HG02610 (cell line): ENCODE measurements around the gene SEC14L5.
"Not testable (repeated sequence)": the region's sequence is repeated elsewhere in the genome, so short reads cannot be mapped to it uniquely, and the experiment has no call there.

Experiments used
- ATAC-seq: cut with Tn5 transposase; IDR thresholded peaks from one replicate; pipeline ENCODE4 v1.9.1; 2021; ENCODE audit warnings: mild to moderate bottlenecking, moderate library complexity; ENCODE audit not compliant: unreplicated experiment

The SEC14L5 gene

GRCh38 chr16:4928227-4928626 lies 29.9 kb upstream of the SEC14L5 start:
- no peak for ATAC-seq

GRCh38 chr16:4929619-4930018 lies 28.5 kb upstream of the SEC14L5 start:
- not testable (repeated sequence) for ATAC-seq

GRCh38 chr16:4931381-4931780 lies 26.7 kb upstream of the SEC14L5 start:
- no peak for ATAC-seq

DNA sequence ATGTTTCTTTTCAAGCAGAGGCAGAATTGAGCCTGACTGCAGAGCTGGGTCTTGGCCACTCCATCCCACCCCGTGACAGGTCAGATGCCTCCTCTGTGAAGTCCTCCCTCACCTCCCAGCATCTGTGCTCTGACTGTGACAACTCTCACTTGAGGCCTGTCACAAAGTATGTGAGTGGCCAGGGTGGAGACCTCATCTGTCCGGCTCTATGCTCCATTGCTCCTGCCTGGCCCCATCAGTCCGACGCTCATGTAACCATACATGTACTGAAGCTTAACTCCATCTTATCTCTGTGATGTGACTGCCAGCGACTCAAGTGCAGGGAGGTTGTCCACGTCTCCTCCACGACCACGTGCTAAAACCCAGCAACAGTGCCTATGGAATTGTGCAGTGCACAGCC lies 24.7 kb upstream of the SEC14L5 start:
- no peak for ATAC-seq

DNA sequence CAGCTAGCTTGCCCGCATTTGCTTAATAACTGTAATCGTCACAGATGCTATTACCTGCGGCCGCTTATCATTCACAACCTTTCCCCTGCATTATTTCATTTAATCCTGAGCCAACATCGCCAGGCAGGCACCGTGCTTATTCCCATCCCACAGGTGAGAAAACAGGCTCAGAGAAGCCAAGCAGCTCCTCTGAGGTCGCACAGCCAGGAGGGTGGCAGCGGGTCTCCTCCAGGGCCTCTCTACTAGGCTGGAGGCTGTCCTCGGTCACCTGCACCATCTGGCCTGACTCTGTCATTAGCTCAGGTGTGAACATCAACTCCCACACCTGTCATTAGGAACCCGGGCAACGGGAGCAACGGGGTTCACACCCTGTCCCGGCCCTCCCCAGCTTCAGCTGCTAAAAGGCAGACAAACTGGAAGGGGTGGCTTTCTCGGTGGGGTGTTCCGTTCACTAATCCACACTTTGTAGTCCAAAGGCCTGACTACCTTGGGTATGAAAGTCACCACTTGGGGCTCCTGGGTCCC lies 24.2 kb upstream of the SEC14L5 start:
- no peak for ATAC-seq

- ATAC-seq, result no peak
These were observed 23.5 kb upstream of the SEC14L5 start for GRCh38 chr16:4934591-4934990.

DNA sequence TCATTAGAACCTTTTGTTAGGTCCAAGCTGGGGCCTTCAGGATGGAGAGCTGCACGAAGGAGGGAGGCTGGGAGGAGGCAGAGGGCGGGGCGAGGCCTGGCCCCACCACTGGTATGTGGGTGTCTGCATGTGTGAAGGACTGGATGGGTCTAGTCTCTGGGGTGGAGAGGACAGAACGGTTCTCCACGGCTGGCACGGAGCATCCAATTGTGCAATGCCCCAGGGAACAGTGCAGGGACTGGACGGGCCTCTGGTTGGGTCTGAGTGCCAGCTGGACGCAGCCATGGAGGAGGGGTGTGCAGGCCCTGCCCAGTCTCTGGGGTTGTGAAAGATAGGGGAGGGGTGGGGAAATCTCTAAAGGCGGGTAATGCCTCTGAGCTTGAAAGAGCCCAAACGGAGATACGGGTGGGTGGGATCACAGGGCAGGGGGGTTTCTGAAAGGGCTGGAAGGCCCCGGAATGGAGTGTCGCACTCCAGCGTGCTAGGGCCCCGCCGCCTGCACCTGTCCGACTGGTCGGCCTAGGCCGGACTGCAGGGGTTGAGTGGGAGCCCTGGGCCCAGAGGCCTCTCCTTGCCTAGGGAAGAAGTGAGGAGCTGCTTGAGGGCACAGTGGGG lies 22.8 kb upstream of the SEC14L5 start:
- ATAC-seq, result no peak

- no peak for ATAC-seq
These were observed 21.7 kb upstream of the SEC14L5 start for GRCh38 chr16:4936181-4936990.

DNA sequence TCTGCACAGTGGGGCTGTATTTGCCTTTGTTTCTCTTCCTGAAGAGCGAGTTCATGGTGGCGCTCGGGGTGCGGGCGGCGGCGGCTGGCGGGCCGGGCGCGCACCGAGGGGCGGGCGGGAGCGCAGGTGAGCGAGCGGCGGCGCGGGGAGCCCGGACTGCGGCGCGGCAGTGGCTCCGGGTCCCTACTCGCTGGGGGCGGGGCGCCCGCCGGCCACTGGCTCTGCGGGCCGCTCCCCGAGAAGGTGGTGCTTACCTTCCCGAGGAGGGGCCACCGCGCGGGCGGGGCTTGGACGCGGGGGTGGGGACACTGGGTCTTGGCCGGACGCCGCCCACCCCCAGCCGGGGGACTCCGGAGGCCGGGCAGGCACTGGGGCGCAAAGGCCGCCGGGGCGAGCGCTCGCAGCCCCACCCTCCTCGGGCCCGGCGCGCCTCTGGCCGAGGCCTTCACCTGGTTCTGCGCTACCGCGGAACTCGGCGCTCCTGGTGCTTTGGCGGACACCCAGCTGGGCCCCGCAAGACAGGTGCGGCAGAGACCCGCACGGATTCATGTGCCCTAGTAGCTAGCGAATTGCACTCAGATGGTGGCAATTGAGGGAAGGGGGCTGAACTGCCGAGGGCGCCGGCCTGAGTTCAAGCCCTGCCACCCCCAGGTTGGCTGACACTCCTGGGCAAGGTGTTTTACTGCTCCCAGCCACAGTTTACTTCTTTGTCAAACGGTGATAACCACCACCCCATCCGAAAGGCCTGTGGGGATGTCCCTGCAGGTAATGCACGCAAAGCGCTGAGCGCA lies 20.9 kb upstream of the SEC14L5 start, which contains the start of gene PPL:
PPL (minus strand) TSS at position 158 of the 791 bp plus-strand sequence; CDS start at position 55, 103 bp downstream.
- no peak for ATAC-seq

DNA sequence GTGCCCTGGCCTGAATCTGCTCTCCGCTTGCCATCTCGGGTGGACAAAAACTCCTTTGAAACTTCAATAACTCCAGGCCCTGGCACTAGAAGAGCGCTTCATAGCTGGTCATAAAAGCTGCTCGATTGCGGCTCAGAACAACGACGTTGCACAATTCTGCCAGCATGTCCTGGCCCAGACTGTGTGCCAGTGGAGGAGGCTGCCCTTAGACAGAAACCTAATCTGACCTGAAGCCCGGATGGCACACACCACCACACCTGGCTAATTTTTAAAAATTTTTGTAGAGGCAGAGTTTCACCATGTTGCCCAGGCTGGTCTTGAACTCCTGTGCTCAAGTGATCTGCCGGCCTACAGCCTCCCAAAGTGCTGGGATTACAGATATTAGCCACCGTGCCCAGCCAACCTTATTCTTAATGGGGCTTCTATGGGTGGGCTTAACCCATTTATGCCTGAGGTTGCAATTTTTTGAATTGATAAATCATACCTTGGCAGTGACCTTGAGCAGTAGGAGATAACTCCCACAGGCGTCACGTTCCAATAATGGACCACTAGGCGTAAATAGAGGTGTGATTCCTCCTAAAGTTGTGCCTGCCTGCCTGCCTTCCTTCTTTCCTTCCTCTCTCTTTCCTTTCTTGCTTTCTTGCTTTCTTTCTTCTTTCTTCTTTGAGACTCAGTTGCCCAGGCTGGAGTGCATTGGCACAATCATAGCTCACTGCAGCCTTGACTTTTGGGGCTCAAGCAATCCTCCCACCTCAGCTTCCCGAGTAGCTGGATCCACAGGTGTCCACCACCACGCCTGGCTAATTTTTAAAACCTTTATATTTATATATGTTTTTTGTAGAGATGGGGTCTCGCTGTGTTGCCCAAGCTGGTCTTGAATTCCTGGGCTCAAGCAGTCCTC lies 20.1 kb upstream of the SEC14L5 start:
- no peak for ATAC-seq

DNA sequence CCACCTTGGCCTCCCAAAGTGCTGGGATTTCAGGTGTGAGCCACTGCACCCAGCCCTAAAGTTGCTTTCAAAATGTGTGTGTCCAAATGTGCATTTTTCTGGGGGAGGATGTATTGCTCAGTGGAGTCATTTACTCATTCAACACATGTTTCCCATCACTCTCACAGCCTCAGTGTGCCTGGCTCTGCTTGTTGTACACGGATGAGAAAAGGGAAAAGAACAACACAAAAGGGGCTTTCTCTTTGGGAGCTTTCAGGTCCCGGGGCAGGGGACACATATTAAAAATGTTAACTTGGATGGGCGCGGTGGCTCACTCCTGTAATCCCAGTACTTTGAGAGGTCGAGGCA lies 19.5 kb upstream of the SEC14L5 start:
- ATAC-seq, result no peak

- no peak for ATAC-seq
These were observed 17.4 kb upstream of the SEC14L5 start for GRCh38 chr16:4940719-4941118.

DNA sequence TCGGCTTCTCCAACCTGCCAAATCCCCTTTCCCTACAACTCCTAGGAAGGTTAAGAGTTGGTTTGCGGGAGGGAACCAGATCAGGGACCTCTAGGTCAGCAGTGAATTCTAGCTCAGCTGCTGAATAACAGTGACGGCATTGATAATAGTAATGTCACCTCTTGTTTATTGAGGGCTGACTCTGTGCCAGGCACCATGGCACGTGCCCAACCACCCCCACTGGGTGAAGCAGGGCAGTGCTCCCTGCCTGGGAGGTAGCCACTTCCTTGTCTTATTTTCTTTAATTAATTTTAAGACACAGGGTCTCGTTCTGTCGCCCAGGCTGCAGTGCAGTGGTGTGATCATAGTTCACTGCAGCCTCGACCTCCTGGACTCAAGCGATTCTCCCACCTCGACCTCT lies 15.6 kb upstream of the SEC14L5 start:
- ATAC-seq, result no peak

DNA sequence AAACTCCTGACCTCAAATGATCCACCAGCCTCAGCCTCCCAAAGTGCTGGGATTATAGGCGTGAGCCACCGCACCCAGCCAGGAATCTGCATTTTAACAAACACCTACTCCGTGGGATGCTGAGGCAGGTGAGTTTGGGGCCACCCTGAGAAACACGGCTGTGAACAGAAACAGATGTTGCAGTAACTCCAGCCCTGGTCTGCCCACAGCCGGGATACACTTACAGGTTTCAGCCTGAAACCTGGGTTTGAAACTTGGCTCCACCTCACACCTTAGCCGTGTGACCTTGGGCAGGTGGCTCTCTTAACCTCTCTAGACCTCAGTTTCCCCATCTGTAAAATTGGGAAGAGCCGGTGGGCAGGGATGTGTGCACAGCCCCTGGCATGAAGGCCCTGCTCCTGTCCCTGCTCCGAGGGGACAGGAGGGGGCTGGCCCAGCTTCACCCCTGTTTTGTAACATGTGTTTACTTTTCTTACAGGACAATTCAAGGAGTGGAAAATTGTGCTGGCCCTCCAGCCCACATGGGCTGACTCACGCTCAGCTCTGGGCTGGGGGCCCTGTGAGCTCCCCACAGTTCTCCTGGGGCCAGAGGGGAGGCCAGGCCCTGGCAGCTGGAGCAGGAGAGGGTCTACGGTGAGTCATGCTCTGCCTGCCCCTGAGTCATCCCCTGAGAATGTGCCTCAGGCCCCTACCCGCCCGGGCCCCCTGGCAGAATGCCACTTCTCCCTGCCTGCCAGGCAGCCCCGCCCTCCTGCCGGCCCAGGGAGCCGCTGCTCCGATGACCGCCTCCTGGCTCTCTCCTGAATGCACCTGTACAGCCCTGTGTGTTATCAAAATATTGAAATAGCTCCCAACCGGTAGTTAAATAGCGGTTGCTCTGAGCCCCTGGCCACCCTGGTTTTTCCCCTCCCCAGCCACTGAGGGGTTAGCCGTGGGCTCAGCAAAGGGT lies 13.5 kb upstream of the SEC14L5 start:
- ATAC-seq, result no peak

DNA sequence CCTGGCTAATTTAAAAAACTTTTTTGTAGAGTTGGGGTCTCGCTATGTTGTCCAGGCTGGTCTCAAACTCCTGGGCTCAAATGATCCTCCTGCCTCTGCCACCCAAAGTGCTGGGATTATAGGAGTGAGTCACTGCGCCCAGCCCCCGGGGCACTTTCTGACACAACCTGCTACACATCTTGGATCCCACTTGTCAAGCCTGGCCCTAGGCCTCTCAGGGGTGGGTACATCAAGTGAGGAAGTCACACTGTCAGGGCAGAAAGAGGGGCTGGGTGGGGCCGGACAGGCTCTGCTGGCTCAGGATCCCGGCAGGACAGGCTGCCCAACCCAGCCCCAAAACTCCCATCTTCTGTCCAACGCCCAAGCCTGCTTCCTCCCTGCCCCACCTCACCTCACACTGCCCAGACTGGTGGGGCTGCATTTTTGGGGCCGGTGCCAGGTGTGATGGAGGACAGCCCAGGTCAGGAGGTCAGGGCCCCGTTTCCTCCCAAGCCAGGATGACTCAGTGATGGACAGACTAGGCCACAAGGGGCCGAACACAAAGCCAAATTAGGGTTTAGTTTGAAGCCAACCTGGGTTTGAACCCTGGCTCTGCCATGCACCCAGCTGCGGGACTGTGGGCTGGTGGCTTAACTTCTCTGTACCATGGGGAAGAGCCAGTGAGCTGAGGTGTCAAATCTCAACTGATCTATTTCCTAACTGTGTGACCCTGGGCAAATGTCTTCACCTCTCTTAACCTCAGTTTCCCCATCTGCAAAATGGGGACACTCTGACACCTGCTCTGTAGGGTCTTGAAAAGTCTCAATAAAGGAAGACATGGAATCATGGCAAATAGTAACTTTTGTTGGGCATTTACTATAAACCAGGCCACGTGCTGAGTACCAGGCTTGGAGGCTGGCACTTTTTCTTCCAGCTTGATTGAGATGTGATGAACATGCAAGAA lies 12.3 kb upstream of the SEC14L5 start:
- ATAC-seq, result no peak

DNA sequence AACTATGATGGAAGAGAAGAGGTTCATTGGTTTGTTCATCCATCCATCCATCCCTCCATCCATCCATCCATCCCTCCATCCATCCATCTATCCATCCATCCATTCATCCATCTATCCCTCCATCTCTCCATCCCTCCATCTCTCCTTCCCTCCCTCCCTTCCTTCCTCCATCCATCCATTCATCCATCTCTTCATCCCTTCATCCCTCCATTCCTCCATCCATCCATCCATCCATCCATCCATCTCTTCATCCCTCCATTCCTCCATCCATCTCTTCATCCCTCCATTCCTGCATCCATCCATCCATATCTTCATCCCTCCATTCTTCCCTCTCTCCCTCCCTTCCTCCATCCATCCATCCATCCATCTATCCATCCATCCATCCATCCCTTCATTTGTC lies 11.2 kb upstream of the SEC14L5 start:
- ATAC-seq, result no peak

- no peak for ATAC-seq
These were observed 10.2 kb upstream of the SEC14L5 start for GRCh38 chr16:4947722-4948503.
